ENCODE data around the gene TRANK1.
"Not testable (repeated sequence)": the region's sequence is repeated elsewhere in the genome, so short reads cannot be mapped to it uniquely, and the experiment has no call there.

TRANK1 gene

GRCh38 chr3:36942638-36943248, 2.1 kb downstream of the TRANK1 start:
- Mint-ChIP-seq H3K4me3 (no peak overlapping the region), H3K36me3 (ENCODE audit: low read depth) (peaks cover 8% of the 10 kb centered on the region), H3K9me3 (peaks cover 13% of the 10 kb centered on the region), H3K27me3 (ENCODE audit: low read depth) (peaks cover 22% of the 10 kb centered on the region), H3K27ac (no peak overlapping the region), H3K4me1 (ENCODE audit: low read depth) (peaks cover 8% of the 10 kb centered on the region)

GRCh38 chr3:36941658-36942057, 3.2 kb downstream of the TRANK1 start:
- H3K4me3 Mint-ChIP-seq, result no peak overlapping the region
- peaks cover under 1% of the 10 kb centered on the region for H3K36me3 Mint-ChIP-seq (ENCODE audit: low read depth)
- H3K27ac Mint-ChIP-seq, result no peak overlapping the region
- peaks cover 22% of the 10 kb centered on the region for H3K27me3 Mint-ChIP-seq (ENCODE audit: low read depth)
- peaks cover 8% of the 10 kb centered on the region for H3K4me1 Mint-ChIP-seq (ENCODE audit: low read depth)
- H3K9me3 Mint-ChIP-seq, result peaks cover 5% of the 10 kb centered on the region

GRCh38 chr3:36941162-36941561, 3.7 kb downstream of the TRANK1 start:
- Mint-ChIP-seq H3K4me3 (no peak overlapping the region), H3K4me1 (ENCODE audit: low read depth) (peaks cover 8% of the 10 kb centered on the region), H3K36me3 (ENCODE audit: low read depth) (no peaks in the 10 kb centered on the region), H3K27me3 (ENCODE audit: low read depth) (peaks cover 23% of the 10 kb centered on the region), H3K9me3 (peaks cover 4% of the 10 kb centered on the region), H3K27ac (no peak overlapping the region)

- H3K27me3 Mint-ChIP-seq (ENCODE audit: low read depth), result peaks cover 4% of the 10 kb centered on the region
- no peak overlapping the region for H3K27ac Mint-ChIP-seq
- no peaks in the 10 kb centered on the region for H3K9me3 Mint-ChIP-seq
- no peaks in the 10 kb centered on the region for H3K4me1 Mint-ChIP-seq (ENCODE audit: low read depth)
- H3K36me3 Mint-ChIP-seq (ENCODE audit: low read depth), result peaks cover 1% of the 10 kb centered on the region
- H3K4me3 Mint-ChIP-seq, result no peak overlapping the region
Measured at GRCh38 chr3:36937492-36937891, 7.4 kb downstream of the TRANK1 start.

- no peaks in the 10 kb centered on the region for H3K9me3 Mint-ChIP-seq
- H3K4me3 Mint-ChIP-seq, result no peak overlapping the region
- no peaks in the 10 kb centered on the region for H3K4me1 Mint-ChIP-seq (ENCODE audit: low read depth)
- peaks cover 1% of the 10 kb centered on the region for H3K36me3 Mint-ChIP-seq (ENCODE audit: low read depth)
- peaks cover 3% of the 10 kb centered on the region for H3K27me3 Mint-ChIP-seq (ENCODE audit: low read depth)
- H3K27ac Mint-ChIP-seq, result no peak overlapping the region
Measured at GRCh38 chr3:36933540-36934296, 11.1 kb downstream of the TRANK1 start.

DNA sequence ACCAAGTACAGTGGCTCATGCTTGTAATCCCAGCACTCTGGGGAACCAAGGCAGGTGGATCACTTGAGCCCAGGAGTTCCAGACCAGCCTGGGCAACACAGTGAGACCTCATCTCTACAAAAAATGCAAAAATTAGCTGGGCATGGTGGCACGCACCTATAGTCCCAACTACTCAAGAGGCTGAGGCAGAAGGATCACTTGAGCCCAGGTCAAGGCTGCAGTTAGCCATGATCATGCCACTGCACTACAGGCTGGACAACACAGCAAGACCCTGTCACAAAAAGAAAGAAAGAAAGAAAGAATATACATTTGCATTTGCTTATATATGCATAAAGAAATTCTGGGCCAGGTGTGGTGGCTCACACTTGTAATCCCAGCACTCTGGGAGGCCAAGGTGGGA, 13.4 kb downstream of the TRANK1 start:
- H3K4me3 Mint-ChIP-seq; H3K36me3 Mint-ChIP-seq (ENCODE audit: low read depth); H3K9me3 Mint-ChIP-seq; H3K27ac Mint-ChIP-seq; H3K4me1 Mint-ChIP-seq (ENCODE audit: low read depth); H3K27me3 Mint-ChIP-seq (ENCODE audit: low read depth): not testable (repeated sequence)

DNA sequence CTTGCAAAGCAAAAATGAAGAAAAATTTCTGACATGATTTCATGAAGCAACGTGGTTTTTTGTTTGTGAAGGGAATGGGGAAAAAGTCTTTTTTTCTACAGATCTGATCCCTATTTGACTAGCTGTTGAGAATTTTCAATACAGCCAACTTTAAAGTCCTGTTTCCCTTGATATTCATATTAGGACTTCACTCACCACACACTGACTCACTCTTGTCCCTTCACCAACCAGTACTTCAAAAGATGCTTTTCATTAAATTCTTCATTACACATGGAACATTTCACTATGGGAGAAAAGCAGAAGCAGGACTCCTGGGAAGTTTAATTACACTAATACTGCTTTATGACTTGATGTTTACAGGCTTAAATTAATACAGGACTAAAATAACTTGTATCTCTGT, 16.6 kb downstream of the TRANK1 start:
- Mint-ChIP-seq H3K27me3 (ENCODE audit: low read depth) (peaks cover 17% of the 10 kb centered on the region), H3K4me1 (ENCODE audit: low read depth) (no peaks in the 10 kb centered on the region), H3K9me3 (no peaks in the 10 kb centered on the region), H3K4me3 (no peak overlapping the region), H3K27ac (no peak overlapping the region), H3K36me3 (ENCODE audit: low read depth) (no peaks in the 10 kb centered on the region)

- peaks cover 22% of the 10 kb centered on the region for H3K27me3 Mint-ChIP-seq (ENCODE audit: low read depth)
- no peak overlapping the region for H3K4me3 Mint-ChIP-seq
- H3K4me1 Mint-ChIP-seq (ENCODE audit: low read depth), result no peaks in the 10 kb centered on the region
- H3K27ac Mint-ChIP-seq, result no peak overlapping the region
- H3K36me3 Mint-ChIP-seq (ENCODE audit: low read depth), result peaks cover 1% of the 10 kb centered on the region
- peaks cover 1% of the 10 kb centered on the region for H3K9me3 Mint-ChIP-seq
Measured at GRCh38 chr3:36926292-36926897, 18.5 kb downstream of the TRANK1 start.

DNA sequence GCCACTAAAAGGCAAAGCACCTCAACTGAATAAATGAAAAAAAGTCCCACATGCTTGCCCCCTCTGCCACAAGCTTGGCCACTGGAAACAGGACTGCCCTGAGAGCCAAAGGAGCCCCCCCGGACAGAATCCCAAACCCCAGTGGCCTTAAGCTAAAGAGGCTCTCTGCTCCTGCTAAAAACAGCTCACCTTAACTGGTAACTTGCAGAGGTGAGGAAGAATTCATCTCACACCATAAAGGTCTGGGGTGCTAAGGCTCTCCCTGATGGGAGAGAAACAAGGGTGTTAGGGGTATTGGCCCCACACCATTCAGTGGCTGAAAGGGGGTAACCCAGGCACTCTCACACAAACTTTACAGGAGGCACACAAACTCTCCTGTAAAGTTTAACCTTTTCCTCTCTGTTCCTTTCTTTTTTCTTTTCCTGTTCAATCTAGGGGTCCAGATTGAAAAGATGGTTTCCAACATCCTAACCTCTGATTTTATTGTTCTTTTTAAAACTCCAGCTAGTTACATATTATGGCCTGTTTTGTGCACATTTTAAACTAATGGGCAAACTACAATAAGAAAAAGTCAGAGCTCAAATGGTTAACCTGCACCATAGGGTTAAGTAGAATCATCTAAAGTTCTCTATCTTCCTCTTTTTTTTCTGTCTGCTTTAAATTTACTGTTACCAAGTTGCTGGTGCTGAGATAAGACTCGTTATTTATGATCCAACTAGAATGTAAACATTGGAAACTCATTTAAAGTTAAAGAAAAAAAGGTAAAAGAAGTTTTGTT, 19.9 kb downstream of the TRANK1 start:
- H3K4me3 Mint-ChIP-seq, result no peak overlapping the region
- no peak overlapping the region for H3K27ac Mint-ChIP-seq
- peaks cover 22% of the 10 kb centered on the region for H3K27me3 Mint-ChIP-seq (ENCODE audit: low read depth)
- H3K9me3 Mint-ChIP-seq, result peaks cover 13% of the 10 kb centered on the region
- H3K4me1 Mint-ChIP-seq (ENCODE audit: low read depth), result no peaks in the 10 kb centered on the region
- H3K36me3 Mint-ChIP-seq (ENCODE audit: low read depth), result peaks cover 9% of the 10 kb centered on the region

DNA sequence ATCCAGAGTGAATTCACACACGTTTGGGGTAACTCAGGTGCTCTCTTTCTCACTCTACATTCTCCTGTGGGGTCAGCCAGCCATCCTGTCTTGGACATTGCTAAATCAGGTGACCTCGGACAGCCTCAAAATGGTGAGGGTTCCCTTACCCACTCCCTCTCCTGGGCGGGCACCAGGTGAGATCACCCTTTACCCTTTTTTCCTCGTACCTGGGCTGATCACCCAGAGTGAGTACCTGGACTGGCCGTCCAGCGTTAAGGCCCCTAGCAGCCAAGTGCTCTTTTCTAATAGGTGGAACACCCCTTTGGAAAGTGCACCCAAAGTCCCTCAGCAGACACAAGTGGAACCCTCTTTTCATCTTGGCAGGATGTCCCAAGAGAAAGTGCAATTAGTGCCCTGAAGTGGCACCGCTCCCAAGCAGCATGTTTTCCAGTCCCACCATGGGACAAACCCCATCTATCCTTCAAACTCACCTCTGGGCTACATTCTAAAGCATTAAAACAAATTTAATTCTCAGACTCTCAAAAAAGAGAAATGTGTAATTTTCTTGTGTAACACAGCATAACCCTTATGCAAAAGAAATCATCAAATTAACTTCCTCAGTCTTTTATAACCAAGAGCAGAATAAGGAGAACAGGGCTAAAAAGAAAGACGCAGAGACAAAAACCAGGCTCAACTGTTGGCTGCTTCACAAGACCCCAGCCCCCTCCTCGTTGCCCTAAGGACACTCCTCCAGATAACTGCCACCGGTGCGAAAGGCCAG, 20.7 kb downstream of the TRANK1 start:
- Mint-ChIP-seq H3K4me3 (no peak overlapping the region), H3K27ac (no peak overlapping the region)

GRCh38 chr3:36923523-36923943, 21.3 kb downstream of the TRANK1 start:
- Mint-ChIP-seq H3K27ac (no peak overlapping the region), H3K36me3 (ENCODE audit: low read depth) (peaks cover 9% of the 10 kb centered on the region), H3K9me3 (peaks cover 13% of the 10 kb centered on the region), H3K4me1 (ENCODE audit: low read depth) (peaks cover 1% of the 10 kb centered on the region), H3K4me3 (no peak overlapping the region), H3K27me3 (ENCODE audit: low read depth) (peaks cover 22% of the 10 kb centered on the region)

More for the DNA sequence above, 20.7 kb downstream of the TRANK1 start:
- Mint-ChIP-seq H3K27me3 (ENCODE audit: low read depth) (peaks cover 22% of the 10 kb centered on the region), H3K9me3 (peaks cover 13% of the 10 kb centered on the region), H3K4me1 (ENCODE audit: low read depth) (no peaks in the 10 kb centered on the region), H3K36me3 (ENCODE audit: low read depth) (peaks cover 9% of the 10 kb centered on the region)

DNA sequence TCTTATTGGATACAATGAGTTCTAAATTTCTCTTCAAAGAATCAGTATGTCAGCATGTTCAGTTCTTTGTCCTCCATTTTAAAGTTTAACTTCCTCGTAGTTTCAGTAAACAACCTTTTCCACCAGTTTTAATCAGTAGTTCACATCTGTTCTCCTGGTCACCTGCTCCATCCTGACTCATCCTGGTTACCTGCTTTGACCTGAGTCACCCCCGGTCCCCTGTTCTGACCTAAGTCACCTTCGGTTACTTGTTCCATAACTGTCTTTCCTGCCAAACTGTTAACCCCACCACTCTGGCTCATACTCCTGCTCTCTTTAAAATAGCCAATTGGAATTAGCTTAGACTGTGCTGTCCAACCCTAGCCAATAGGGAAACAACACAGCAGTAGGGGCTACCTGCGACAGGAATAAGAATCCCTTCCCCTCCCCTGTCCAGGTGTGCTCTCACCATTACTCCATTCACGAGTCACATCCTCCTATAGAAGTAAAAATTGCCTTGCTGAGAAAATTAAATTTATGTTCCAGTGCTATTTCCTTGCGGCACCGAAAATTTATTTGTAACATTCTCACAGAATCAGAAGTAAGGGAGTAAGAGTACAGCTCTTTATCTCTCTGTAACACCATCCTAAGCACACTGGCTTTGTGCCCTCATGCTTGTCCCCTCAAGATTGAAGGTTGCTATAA, 23.8 kb downstream of the TRANK1 start:
- Mint-ChIP-seq H3K4me3 (no peak overlapping the region), H3K36me3 (ENCODE audit: low read depth) (peaks cover 11% of the 10 kb centered on the region), H3K27ac (no peak overlapping the region), H3K9me3 (peaks cover 13% of the 10 kb centered on the region), H3K27me3 (ENCODE audit: low read depth) (peaks cover 17% of the 10 kb centered on the region), H3K4me1 (ENCODE audit: low read depth) (peaks cover 15% of the 10 kb centered on the region)

DNA sequence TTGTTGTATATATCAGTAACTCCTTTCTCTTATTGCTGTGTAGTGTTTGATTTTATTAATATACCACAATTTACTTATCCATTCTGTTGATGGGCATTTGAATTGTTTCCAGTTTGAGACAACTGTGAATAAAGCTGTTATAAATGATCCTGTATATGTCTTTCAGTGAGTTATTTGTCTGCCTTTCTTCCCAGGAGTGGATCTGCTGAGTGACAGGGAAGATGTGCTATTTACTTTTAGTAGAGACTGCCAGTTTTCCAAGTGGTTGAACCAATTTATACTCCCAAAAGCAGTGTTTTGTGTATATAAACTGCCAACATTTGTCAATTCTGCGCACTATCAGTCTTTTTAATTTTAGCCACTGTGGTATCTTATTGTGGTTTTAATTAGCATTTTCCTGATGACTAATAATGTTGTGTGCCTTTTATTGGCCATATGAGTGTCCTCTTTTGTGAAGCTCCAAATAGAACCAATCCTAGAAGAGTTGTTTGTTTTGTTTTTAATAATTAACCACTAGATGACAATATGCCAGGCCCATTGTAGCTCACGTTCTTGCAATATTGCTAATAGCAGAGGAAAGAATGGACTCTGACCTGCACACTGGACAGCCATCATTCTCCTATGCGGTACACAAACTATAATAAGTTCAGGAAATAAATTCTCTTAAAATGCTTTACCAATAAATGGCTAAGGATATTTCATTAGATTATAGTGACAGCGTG, 25.3 kb downstream of the TRANK1 start:
- H3K4me1 Mint-ChIP-seq (ENCODE audit: low read depth), result peaks cover 16% of the 10 kb centered on the region
- peaks cover 13% of the 10 kb centered on the region for H3K9me3 Mint-ChIP-seq
- no peak overlapping the region for H3K27ac Mint-ChIP-seq
- peaks cover 11% of the 10 kb centered on the region for H3K36me3 Mint-ChIP-seq (ENCODE audit: low read depth)
- H3K27me3 Mint-ChIP-seq (ENCODE audit: low read depth), result peaks cover 10% of the 10 kb centered on the region
- H3K4me3 Mint-ChIP-seq, result no peak overlapping the region
